Activated T-cell treated with anti-CD3 and anti-CD28 coated beads, Interleukin-2, amount 50 U/mL, for 1 hour (primary cell): Measurements from ENCODE around the gene METTL4.
"Not testable (repeated sequence)": the region's sequence is repeated elsewhere in the genome, so short reads cannot be mapped to it uniquely, and the experiment has no call there.

Experiments
- DNase-seq: peaks from one replicate; pipeline ENCODE4 v3.0.0-alpha.2; 2020

The METTL4 gene

DNA sequence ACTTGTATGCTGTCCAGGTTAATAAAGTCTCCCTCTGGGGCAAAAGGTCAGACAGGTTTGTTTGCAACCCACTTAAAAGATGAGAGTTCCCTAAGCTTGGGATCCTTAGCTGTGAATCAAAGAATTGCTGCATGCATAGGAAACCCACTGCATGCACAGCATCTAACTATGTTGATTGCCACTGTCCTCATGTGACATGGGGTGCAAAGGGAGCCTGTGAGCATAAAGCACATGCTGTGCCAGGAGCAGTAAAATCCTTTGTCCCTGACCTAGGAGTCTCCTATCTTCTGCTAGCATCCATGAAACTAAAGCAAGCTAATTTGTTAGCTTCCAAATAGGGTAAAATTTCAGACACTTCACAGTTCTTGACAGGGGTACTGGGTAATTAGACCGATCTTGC, 13.8 kb downstream of the METTL4 start:
- no peak for DNase-seq

DNA sequence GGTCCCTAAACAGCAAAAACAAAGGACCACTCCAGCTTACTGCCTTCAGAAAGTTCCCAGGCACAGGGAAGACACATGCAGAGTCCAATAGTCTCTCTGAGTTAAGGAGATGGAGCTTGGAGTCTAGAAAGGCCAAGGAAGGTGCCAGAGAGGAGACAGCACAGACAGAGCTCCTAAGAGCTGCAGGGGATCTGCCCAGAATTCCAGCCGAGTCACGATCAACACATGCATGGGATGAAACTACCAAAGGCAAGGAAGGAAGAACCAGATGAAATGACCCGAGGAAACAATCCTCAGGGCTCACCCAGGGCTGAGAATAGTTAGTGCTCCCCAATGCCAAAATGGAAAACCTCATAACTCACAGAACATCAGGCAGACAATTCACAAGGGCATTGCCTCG, 15.4 kb downstream of the METTL4 start:
- no peak for DNase-seq

DNA sequence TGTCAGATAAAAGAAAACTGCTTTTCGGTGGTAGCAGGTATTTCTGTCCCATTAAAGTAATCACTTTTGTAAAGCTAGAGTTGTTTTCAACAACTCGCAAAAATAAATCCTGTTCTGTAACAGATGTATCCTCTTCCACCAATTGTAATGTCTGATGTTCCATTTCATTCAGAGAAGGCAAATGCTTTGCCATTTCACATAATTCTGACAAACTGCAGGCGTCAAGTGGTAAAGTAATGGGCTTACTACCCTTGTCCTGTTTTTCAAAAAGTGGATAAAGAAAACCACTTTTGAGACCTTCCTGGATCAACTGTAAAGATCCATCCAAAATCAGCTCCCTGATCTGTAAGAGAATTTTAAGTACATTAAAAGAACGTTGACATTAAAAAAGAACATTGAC, 16.6 kb downstream of the METTL4 start:
- DNase-seq = no peak

DNA sequence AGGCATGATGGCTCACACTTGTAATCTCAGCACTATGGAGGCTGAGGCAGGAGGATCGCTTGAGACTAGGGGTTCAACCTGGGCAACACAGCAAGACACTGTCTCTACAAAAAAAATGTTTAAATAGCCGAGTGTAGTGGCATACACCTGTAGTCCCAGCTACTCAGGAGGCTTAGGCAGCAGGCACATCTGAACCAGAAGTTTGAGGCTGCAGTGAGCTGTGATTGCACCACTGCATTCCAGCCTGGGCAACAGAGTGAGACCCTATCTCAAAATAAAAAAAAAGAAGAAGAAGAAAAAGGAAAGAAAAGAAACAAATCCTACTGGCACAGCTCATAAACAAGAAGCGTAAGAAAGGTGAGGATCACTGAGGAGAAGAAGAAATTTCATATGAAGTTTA, 19.9 kb downstream of the METTL4 start:
- no peak for DNase-seq

DNA sequence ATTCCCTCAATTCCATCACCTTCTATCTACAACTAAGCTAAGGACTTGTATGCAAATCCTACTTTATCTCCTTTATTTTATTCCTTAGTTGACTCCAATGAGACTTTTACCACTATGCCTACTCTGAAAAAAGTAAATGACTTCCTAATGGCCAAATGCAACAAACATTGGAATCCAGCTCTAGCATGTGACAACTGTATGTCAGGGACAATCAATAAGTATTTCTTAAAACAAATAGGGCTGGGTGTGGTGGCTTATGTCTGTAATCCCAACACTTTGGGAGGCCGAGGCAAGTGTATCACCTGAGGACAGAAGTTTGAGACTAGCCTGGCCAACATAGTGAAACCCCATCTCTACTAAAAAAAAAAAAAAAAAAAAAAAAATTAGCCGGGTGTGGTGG, 21.8 kb downstream of the METTL4 start:
- no peak for DNase-seq

DNA sequence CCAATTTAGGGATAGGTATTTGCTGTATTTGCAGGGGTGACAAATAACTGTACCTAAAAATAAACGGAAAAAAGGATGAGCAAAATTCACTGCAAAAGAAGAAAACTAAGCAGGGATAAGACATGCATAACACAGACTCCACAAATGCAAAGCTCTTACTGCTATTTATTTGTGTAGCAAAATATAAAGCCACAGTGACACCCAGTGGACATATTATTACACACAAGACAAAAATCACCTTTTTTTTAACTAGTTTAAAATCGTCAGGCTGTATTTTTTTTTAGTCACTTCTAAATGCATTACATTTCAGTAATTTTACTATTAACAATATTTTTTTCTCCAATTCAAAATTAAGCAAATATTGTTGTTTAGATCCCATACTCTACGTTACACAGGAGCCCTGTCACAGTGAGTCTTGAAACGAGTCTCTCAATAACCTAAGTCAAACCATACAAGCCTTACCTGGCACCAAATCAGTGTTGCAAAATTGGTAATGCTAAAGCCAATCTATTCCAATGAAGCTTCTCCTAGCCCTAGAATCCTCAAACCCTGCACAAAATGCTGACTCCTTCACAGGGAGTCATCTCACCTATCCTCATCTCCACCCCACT, 23.7 kb downstream of the METTL4 start:
- no peak for DNase-seq

DNA sequence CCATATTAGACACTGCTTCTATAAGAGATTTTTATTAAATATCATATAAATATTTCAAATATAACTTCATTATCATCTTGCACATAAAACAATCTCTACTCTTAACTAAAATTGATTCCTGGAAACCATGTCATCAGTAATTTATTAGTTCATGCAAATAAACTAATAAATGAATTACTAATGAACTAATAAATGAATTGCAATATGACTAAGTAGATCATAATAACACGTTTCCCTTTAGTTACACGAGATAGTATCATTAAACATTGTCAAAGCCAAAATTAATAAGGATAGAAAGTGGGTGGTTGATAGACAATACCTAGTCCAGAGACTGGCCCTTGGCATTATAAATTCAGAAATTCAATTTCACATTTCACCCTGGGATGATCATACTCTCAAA, 26.1 kb downstream of the METTL4 start:
- DNase-seq = no peak

DNA sequence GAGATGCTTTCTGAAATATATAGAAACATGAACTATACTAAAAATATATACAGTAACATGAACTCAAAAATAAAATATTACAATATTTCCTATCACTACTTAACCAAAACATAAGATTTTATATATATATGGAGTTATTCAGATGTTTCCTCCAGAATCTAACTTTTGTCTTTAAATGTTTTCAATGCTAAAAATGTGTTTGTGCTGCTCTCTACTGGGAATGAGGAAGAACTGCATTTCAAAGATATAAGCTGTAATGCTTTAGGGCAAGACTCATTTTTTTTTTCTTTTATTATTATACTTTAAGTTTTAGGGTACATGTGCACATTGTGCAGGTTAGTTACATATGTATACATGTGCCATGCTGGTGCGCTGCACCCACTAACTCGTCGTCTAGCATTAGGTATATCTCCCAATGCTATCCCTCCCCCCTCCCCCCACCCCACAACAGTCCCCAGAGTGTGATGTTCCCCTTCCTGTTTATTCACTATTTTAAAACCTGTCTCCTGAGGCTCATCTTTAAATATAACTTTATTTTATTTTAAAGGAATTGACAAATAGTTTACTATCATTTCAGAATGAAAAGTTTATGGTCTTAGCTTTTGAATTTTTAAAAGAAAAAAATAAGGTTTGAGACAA, 29.3 kb downstream of the METTL4 start:
- not testable (repeated sequence) for DNase-seq

DNA sequence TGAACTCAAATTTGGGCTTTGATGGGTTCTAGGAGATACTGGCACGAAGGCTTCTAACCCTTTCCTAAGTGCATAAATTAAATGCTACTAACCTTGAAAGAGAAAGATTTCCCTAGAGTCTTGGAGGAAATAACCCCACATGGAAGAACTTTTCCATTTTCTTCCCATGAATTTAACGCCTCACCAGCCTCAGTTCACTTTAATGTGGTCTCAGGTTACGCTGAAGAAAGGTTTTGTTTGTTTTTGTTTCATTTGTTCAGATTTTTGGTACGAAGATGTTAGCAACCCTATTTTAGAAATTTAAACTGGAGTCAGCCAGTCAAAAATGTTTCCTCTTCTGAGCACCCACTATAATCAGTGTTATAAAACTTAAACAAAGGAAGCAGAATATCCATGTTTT, 30.7 kb downstream of the METTL4 start:
- no peak for DNase-seq

DNA sequence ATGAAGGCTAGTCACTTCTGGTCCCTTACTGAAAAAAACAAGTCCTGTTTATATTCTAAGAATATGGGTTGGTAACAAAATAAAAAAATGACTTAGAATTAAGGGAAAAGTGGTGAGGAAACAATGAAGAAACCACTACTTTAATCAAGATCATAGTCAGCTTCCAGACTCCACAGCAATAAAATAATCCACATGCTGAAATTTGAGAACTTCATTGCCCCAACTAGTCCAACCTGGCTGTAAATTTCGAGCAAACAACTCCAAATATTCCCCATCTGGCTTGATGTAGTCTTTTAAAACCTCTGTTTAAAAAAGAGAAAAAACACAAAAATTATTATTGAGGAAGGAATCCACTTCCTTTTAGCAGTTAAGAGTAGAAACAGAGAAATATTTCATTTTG, 32.5 kb downstream of the METTL4 start:
- no peak for DNase-seq

DNA sequence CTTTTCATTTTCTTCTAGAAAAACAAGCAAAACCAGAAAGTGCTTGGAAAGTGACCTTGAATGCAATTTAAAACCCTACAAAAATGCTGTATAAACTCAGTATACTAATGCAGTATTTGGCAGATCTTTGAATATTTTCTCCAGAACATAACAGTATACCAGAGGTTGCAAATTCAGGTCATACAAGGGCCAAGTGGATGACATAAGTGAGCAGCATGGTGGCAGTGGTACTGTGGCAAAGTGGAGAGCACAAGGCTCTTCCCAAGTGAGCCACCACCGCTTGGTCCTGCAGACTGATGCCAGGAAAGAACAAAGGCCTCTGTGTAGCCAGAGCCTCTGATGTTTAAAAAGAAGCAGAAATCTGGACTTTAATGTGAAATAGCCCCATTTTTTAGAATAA, 33.1 kb downstream of the METTL4 start:
- DNase-seq = no peak

DNA sequence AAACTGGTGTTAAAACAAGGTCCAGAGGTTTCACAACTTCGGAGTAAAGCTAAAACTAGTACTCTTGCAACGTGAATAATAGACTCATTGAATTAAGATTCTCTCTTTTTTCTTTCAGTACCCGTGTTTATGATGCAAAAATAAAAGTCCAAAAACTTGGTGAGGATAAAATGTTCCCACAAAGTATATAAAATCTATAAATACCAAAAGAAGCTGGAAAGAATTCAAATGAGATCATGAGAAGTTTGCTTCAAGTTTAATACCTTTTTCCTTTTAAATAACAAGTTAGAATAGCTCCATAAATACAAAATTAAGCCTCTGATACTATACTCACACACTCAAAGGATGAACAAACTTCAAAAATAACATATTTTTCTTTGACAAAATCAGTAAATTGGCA, 34.0 kb downstream of the METTL4 start:
- DNase-seq = no peak

DNA sequence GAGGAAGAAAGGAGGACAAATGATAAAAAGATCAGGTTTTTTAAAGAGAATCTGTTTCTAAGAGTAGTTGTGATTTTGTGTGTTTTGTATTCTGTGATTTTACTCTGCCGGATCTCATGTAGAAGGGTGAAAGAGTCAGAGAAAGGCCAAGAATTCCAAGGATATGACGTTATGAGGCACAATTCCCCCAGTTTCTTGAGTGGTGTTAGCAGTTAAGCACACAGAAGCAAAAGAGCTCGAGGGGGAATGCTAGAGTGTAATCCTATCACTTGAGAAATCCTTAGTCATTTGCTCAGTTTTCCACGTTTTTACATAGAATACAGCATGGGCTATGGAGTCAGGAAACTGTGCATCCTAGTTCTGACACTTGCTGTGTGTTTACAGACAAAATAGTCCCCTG, 34.8 kb downstream of the METTL4 start:
- no peak for DNase-seq

DNA sequence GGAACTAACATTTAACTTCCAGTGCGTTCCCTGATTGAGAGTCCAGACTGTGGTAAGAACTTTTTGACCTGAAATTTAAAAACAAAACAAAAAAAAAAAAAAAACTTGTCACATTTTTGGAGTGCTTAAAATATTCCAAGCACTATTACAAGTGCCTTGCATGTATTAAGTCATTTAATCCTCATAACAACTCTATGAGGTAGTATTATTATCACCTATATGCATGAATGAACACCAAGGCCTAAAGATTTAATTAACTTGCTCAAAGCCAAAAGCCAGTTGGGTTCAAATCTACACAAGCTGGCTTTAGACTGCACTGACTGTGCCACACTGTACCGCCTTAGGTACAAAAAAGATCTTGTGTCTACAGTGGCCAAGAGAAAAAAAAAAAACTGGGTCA, 35.2 kb downstream of the METTL4 start:
- DNase-seq = no peak

DNA sequence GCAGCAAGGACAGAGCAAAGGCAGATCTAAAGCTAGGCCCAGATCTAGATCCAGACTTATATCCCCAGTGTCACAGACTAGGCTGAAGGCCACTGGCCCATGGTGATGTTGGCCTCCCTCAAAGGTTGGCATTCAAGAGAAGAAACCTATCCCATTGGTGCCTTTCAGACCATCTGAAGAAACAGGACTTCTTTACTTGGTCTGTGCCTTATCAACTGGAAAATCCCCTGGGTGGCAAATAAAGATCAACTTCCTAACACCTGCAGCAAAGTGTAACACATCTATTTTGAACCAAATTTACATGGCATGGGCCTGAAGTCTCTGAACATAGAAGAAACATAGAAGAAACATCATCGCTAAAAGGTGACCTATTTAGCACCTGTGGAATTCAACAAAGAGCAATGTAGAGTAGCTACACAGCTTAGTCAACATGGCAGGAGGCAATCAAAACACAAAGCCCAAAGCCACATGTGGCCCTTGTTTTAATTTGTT, 35.8 kb downstream of the METTL4 start:
- no peak for DNase-seq

DNA sequence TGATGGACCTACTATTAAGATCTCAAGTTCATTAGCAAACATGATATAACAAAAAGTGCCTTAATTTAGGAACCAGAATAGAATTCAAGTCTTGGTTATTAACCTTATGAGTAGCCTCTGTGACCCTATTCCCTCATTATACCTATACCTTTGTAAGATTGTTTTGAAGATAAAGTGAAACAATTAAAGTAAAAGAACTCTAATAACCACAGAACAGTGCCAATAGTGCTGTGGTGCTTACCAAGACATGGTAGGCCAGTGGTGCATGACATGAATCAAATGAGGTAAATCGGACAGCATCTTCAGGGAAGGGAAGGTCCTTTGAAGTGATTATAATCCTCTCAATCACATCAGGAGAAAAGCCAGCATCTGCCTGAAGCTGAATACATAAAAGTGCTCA, 36.4 kb downstream of the METTL4 start:
- DNase-seq = no peak

DNA sequence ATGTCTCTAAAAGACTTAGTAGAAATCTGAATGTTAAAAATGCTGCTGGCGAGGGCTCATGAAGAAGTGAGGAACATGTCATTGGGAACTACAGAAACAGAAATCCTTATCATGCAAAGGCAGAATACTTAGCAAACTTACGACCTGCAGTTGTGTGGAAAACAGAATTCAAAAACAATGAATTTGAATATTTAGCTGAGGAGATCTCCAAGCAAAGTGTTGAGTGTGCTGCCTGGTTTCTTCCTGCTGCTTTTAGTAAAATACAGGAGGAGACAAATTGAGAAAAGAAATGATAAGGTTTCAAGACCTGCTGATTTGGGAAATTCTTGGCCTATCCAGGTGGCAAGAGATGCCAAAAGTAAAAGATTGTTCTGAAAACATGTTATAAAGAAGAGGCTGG, 38.5 kb downstream of the METTL4 start:
- no peak for DNase-seq

DNA sequence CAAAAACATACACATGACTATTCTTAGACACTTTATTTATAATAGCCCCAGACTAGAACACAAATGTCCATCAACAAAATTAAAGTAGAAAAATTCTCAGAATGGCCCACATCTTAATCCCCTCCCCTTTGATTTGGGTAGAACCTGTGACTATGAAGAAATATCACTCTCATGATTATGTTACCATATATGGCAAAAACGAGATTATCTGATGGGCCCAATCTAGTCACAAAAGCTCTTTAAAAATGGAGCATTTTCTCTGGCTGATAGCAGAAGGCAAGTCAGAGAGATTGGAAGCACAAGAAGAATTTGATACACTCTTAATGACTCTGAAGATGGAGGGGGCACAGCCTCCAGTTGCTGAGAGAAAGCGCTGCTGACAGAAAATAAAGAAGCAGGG, 39.6 kb downstream of the METTL4 start:
- no peak for DNase-seq

DNA sequence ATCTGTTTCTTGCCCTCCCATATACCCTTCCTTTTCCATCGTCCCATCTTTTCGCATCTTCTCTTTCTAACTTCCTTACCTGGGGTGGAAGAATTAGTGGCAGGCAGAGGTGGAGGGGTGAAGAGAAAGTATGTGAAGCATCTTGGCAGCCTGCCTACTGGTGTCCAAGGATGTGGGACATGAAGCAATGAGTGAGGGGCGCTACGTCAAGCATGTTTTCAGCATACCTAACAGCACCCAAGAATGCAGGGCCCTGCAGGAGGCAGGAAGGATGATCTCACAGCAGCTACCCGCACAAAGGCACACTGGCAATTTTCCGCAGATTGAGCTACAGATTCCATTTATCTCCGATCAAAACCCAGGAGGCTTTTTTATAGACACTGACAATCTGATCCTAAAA, 42.2 kb downstream of the METTL4 start:
- DNase-seq = no peak

DNA sequence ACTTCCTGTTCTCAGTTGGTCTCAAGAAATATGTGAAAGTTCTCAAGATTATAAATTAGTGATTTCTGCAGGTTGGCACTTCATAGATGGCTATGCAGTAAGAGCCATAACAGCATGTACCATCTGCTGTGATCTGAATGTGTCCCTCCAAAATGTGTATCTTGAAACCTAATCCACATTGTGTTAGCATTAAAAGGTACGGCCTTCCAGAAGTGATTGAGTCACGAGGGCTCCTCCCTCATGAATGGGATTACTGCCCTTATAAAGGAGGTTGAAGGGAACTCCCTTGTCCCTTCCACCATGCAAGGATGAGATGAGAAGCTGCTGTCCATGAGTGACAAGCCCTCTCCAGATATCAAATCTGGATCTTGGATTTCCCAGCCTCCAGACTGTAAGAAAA, 45.0 kb downstream of the METTL4 start:
- no peak for DNase-seq

DNA sequence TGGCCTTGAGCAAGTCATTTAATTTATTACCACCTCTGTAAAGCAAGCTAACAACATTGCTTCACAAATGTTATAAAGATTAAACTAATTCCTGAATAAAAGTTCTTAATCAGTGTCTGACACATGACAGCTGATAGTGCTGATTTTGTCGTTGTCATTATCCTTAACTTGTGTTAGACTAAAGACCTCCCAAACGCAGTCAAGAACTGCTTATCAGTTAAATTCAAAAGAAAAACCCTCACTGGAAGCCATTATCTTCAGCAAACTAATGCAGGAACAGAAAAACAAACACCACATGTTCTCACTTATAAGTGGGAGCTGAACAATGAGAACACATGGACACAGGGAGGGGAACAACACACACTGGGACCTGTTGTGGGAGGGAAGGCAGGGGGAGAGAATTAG, 46.5 kb downstream of the METTL4 start:
- DNase-seq = not testable (repeated sequence)

DNA sequence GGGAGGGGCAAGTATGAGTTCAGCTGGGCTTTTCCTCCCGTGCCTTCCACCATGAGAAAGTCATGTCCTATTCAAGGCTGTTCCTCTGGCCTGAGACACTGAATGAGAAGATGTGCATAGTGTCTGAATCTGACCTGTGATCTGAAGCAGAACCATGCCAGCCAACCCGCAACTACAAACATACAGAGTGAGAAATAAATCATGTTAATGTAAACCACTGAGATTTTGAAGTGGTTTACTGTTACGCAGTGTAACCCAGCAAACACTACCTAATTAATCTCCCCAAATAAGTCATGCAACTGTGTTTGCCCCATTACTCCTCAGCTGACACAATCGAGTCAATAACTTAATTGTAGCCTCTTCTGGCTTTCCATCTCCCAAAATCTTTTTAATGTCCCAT, 49.2 kb downstream of the METTL4 start:
- no peak for DNase-seq

DNA sequence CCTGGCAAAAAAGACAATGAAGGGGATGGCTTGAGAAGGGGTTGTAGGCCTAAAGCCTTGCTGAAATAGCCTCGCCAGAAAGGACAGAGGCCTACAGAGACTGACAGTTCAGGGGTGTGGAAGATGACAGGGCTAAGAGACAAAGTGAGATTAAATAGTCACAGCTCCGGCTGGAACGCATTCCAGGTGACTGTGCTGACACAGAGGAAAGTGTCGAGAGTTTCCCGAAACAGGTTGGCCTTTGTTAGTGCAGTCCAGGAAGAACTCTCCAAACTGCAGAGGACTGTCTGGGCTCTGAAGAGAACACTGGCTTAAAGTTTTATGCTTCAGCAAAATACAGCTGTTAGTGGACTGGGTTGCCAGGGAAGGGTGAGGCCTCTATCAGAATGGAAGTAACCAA, 52.8 kb downstream of the METTL4 start:
- no peak for DNase-seq

DNA sequence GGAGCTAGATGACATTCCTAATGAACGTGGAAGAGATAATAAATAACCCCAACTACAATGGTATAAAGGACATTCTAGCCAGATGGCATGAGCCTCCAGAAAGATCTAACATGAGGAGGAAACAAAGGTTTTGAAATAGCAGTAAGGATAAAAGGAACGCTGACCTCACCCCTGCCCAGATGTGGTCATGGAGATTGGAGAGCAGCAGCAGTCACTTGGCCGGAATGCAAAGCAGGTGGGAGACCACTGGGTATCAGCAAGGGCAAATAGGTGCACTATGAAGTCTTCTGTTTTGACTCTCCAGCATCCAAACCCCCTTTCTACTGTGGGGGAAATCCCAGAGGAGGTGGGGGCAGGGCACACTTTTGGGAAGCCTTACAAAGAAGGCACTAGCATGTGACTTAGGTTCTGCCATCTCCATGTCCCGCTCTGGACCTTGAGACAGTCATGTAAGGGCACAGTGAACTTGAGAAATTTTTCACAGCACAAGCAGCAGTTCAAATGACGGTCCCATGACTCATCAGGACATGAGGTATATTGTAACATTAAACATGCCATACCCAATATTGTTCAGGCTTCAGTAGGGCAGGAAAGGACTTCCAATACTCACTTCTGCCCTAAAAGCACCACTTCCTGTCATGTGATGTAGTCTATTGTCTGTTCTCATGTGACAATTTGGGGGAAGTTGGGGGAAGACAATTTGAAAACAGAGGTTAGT, 55.2 kb downstream of the METTL4 start:
- DNase-seq = no peak
